ENCODE results near the gene ENTREP3. TPM values are rescaled to one million over a fixed set of nuclear protein-coding genes. Genes with fewer than 3 reads are reported as not detected.

The ENTREP3 gene
- total RNA-seq, 1 experiment from 2014 or later = 32.3 TPM

- TF ChIP-seq CTCF (IDR thresholded peaks at IDR 0.05; ENCODE audit: unreplicated experiment) = peak; percentile 62
- Mint-ChIP-seq H3K27ac (ENCODE audit: low read depth, unreplicated experiment) (no peak overlapping the region), H3K27me3 (ENCODE audit: insufficient read depth, unreplicated experiment) (no peaks in the 10 kb centered on the region), H3K9me3 (ENCODE audit: unreplicated experiment) (no peaks in the 10 kb centered on the region), H3K4me1 (ENCODE audit: insufficient read depth, unreplicated experiment) (peaks cover 11% of the 10 kb centered on the region), H3K4me3 (ENCODE audit: unreplicated experiment) (peak overlapping the region; percentile 72), H3K36me3 (ENCODE audit: insufficient read depth, unreplicated experiment) (peaks cover under 1% of the 10 kb centered on the region)
- peak; percentile 72 for DNase-seq (ENCODE audit: unreplicated experiment)
- ChIA-PET POLR2A (interaction anchor here (0.8 to 3.0 kb wide), 11 partner anchors 8 to 615 kb away, joined by 3 to 21 read pairs (median 4); partner anchors contain the start of genes ASH1L, ENTREP3 and FDPS), CTCF (interaction anchor here (0.6 to 3.5 kb wide), 13 partner anchors 9 to 795 kb away, joined by 3 to 34 read pairs (median 4); partner anchors contain the start of gene RUSC1)
- no TSS peak for BruUV-seq (replicated peaks)
- intact Hi-C loops (cut with micrococcal nuclease) = loop anchor here (1.0 to 2.0 kb wide), 5 partner anchors 30 to 370 kb away; partner anchors contain the start of gene FDPS
These were observed 22.8 kb upstream of the ENTREP3 start for GRCh38 chr1:155277902-155278688.

GRCh38 chr1:155277070-155277901 lies 22.0 kb upstream of the ENTREP3 start, which contains the start of gene HCN3:
HCN3 (plus strand) TSS chr1:155277463; CDS start chr1:155277591, 128 bp downstream.
- H3K9me3 Mint-ChIP-seq (ENCODE audit: unreplicated experiment) = no peaks in the 10 kb centered on the region
- peak; percentile 98 for DNase-seq (ENCODE audit: unreplicated experiment)
- CTCF ChIA-PET = interaction anchor here (0.5 to 14.5 kb wide), 24 partner anchors 10 to 1000 kb away, joined by 3 to 238 read pairs (median 4); partner anchors contain the start of genes ENTREP3 and RUSC1
- POLR2A ChIA-PET = interaction anchor here (0.6 to 3.0 kb wide), 16 partner anchors 11 to 616 kb away, joined by 3 to 21 read pairs (median 4); partner anchors contain the start of genes ENTREP3, FDPS and SCAMP3
- no peak within 1 kb of the TSS for H3K27ac Mint-ChIP-seq (ENCODE audit: low read depth, unreplicated experiment)
- H3K27me3 Mint-ChIP-seq (ENCODE audit: insufficient read depth, unreplicated experiment) = no peaks in the 10 kb centered on the region
- BruUV-seq (replicated peaks) = no TSS peak
- intact Hi-C loops (cut with micrococcal nuclease) = loop anchor here (1.0 to 2.0 kb wide), 5 partner anchors 31 to 371 kb away; partner anchors contain the start of gene FDPS
- H3K4me3 Mint-ChIP-seq (ENCODE audit: unreplicated experiment) = peak within 1 kb of the TSS; percentile 72
- peaks cover 9% of the 10 kb centered on the region for H3K36me3 Mint-ChIP-seq (ENCODE audit: insufficient read depth, unreplicated experiment)
- peaks cover 18% of the 10 kb centered on the region for H3K4me1 Mint-ChIP-seq (ENCODE audit: insufficient read depth, unreplicated experiment)
- peak; percentile 90 for TF ChIP-seq CTCF (IDR thresholded peaks at IDR 0.05; ENCODE audit: unreplicated experiment)

- POLR2A ChIA-PET = interaction anchor here (0.5 to 5.6 kb wide), 26 partner anchors 11 to 835 kb away, joined by 3 to 98 read pairs (median 4); partner anchors contain the start of genes ENTREP3, FDPS, SCAMP3 and SHC1
- DNase-seq (ENCODE audit: unreplicated experiment) = peak; percentile 97
- TF ChIP-seq CTCF (IDR thresholded peaks at IDR 0.05; ENCODE audit: unreplicated experiment) = no peak
- CTCF ChIA-PET = interaction anchor here (0.6 to 14.5 kb wide), 8 partner anchors 12 to 840 kb away, joined by 3 to 238 read pairs (median 4); partner anchors contain the start of genes ENTREP3 and SCAMP3
- Mint-ChIP-seq H3K36me3 (ENCODE audit: insufficient read depth, unreplicated experiment) (peaks cover 46% of the 10 kb centered on the region), H3K27me3 (ENCODE audit: insufficient read depth, unreplicated experiment) (no peaks in the 10 kb centered on the region), H3K27ac (ENCODE audit: low read depth, unreplicated experiment) (peak within 1 kb of the TSS; percentile 29), H3K9me3 (ENCODE audit: unreplicated experiment) (no peaks in the 10 kb centered on the region), H3K4me3 (ENCODE audit: unreplicated experiment) (peak within 1 kb of the TSS; percentile 85), H3K4me1 (ENCODE audit: insufficient read depth, unreplicated experiment) (peaks cover 16% of the 10 kb centered on the region)
- intact Hi-C loops (cut with micrococcal nuclease) = no loop called here
- TSS peak; percentile 57 for BruUV-seq (replicated peaks)
These were observed 18.3 kb upstream of the ENTREP3 start, which contains the start of gene CLK2 for GRCh38 chr1:155273343-155274245. CLK2 (minus strand) TSS chr1:155273504; CDS start chr1:155270977, 2,527 bp downstream.
